GM21515 (cell line): ENCODE measurements around the gene ABHD6.
"Not testable (repeated sequence)": the region's sequence is repeated elsewhere in the genome, so short reads cannot be mapped to it uniquely, and the experiment has no call there.

Experiments
- ATAC-seq: cut with Tn5 transposase; IDR thresholded peaks from one replicate; pipeline ENCODE4 v1.9.1; 2021; ENCODE audit not compliant: unreplicated experiment

Gene ABHD6

DNA sequence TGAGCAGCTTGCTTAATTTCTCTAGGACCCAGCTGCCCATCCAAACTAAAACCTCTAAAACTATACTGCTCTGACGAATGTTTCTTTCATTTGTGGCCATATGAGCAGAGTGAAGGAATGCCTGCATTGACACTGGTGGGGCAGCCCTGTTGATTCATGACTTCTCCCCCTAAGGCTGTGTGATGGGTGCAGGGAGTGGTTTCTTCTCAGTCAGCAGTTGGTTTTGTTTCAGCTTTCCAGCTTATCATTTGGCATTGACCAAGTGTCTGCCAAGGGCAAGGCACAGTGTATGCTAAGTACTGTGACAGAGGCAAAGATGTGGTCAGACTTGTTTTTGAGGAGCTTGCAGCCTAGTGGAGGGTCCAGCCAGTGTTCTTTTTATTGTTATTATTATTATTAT is 4.7 kb downstream of the ABHD6 start:
- no peak for ATAC-seq

DNA sequence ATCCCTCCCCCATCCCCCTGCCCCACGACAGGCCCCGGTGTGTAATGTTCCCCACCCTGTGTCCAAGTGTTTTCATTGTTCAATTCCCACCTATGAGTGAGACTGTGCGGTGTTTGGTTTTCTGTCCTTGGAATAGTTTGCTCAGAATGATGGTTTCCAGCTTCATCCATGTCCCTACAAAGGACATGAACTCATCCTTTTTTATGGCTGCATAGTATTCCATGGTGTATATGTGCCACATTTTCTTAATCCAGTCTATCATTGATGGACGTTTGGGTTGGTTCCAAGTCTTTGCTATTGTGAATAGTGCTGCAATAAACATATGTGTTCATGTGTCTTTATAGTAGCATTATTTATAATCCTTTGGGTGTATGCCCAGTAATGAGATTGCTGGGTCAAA is 5.3 kb downstream of the ABHD6 start:
- not testable (repeated sequence) for ATAC-seq

GRCh38 chr3:58243976-58244585 is 6.5 kb downstream of the ABHD6 start:
- no peak for ATAC-seq

GRCh38 chr3:58246148-58247047 is 8.8 kb downstream of the ABHD6 start:
- ATAC-seq, result no peak

GRCh38 chr3:58249358-58250092 is 11.9 kb downstream of the ABHD6 start:
- ATAC-seq, result no peak

DNA sequence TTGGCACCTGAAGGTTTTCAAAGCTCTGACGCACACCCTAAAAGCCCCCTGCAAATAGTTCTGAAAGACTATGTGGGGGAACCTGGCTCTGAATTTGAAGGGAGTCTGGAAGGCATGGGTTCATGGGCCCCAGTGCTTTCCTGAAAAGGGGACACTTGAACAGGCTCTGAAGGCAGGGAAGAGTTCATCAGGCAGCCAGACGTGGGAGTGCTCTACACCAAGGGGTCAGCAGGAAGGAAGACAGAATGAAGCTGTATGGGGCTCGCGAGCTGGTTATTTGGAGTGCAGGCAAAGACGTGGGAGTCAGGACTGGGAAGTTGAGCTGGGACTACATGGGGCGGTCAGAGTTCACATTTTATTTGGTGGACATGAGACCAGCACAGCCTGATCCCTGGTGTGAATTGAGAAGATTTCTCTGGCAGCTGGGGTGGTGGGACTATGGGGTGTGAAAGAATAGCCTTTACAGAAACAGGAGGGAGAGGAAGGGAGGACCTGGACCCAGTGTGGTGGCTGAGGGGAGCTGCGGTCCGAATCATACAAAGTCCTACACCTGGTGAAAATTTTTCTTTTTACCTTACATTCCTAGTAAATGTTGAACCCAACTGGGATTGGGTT is 12.6 kb downstream of the ABHD6 start:
- no peak for ATAC-seq

GRCh38 chr3:58251631-58252035 is 14.0 kb downstream of the ABHD6 start:
- ATAC-seq, result no peak

GRCh38 chr3:58254144-58254543 is 16.6 kb downstream of the ABHD6 start:
- no peak for ATAC-seq

DNA sequence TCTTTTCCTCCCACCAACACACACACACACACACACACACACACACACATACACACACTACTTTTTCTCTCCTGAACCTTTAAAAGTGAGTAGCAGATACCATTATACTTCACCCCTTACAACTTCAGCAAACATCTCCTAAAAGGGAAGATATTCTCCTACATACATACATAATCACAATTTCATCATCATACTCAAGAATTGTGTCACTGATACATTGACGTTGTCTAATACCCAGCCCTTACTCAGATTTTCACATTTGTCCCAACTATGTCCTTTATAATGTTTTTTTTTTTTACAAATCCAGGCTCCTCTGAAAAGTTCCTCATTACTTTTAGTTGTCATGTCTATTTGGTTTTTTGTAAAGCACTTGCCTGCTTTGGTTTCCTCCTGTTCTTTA is 18.5 kb downstream of the ABHD6 start:
- ATAC-seq, result no peak

- no peak for ATAC-seq
Measured at GRCh38 chr3:58256511-58256910, 18.9 kb downstream of the ABHD6 start.

GRCh38 chr3:58258392-58259055 is 20.9 kb downstream of the ABHD6 start:
- no peak for ATAC-seq

- ATAC-seq, result no peak
Measured at GRCh38 chr3:58260261-58260731, 22.7 kb downstream of the ABHD6 start.

GRCh38 chr3:58260733-58261132 is 23.1 kb downstream of the ABHD6 start:
- no peak for ATAC-seq

DNA sequence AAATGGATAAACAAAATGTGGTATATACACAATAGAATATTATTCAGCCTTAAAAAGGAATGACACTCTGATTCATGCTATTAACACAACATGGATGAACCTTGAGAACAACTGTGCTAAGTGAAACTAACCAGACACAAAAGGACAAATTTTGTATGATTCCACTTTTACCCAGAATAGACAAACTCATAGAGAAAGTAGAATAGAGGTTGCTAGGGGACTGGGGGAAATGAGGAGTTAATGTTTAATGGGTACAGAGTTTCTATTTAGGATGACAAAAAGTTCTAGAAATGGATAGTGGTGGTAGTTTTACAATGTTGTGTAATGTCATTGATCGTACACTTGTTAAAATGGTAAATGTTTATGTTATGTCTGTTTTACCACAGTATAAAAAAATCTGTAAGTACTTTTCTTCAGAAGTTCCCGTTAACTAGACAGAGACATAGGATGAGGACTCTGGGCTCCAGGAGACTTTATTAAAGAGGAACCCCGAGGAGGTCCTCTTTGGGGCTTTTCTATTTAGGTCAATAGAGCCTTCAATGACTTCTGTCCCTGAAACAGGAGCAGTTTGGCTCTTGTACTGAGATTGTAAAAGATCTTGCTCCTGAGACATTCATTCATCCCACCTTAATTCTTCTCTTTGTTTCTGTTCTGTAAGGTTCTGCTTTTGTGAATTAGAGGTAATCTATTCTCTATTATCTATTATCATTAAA is 24.5 kb downstream of the ABHD6 start:
- no peak for ATAC-seq

GRCh38 chr3:58266577-58266976 is 29.0 kb downstream of the ABHD6 start:
- no peak for ATAC-seq

DNA sequence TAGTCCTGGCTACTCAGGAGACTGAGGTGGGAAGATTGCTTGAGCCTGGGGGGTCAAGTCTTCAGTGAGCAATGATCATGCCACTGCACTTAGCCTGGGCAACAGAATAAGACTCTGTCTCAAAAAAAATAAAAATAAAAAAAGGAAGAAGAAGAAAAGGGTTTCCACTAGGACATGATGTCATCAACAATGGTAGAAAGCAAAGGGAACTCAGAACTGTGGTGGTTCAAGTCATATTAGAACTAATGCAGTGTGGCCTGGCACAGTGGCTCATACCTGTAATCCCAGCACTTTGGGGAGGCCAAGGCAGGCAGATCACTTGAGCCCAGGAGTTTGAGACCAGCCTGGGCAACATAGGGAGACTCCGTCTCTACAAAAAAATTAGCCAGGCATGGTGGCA is 30.0 kb downstream of the ABHD6 start:
- ATAC-seq, result not testable (repeated sequence)

DNA sequence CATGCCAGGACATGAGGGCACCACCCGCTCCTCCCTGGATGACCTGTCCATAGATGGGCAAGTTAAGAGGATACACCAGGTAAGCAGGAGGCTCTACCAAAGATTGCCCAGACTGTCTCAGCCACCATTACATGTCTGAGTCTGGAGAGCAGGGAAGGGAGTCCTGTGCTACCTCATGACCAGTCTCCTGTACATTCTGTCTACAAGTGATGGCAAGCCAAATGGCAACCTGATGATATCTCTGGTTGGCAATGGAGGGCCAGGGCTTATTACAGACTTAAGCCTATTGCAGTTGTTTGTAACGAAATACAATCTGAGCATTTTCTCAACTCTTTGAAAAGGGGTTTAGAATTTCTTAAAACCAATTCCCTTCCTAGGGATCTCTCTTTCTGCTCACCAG is 31.8 kb downstream of the ABHD6 start:
- ATAC-seq, result no peak

GRCh38 chr3:58270485-58270884 is 32.9 kb downstream of the ABHD6 start:
- no peak for ATAC-seq

DNA sequence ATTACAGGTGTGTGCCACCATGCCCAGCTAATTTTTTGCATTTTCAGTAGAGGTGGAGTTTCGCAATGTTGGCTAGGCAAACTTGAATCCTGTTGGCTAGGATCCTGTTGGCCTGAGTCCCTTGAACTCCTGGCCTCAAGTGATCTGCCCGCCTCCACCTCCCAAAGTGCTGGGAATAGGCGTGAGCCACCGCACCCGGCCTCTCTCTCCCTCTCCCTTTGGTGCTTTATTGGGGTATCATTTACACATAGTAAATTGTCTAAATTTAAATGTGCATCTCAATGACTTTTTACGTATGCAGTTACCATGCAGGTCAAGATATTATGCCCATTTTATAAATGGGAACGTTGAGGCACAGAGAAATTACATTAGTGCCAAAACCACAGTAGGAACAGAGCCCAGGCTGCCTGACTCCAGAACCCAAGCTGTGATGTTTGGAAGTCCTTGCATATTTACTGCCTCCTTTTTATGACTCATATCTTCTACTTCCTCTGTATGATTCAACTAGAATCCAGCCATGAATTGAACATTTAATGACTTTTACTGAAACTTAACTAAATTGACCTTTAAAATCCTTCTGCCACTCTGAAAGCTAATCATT is 34.4 kb downstream of the ABHD6 start:
- no peak for ATAC-seq

GRCh38 chr3:58272891-58273290 is 35.3 kb downstream of the ABHD6 start:
- no peak for ATAC-seq
